HEK293T (cell line): Measurements from ENCODE around the gene FBXW7.
"Not testable (repeated sequence)": the region's sequence is repeated elsewhere in the genome, so short reads cannot be mapped to it uniquely, and the experiment has no call there.

ENCODE experiments used
- BHLHE40 ChIP-seq: fragments of 450-650 bp; IDR thresholded peaks from 2 replicates; pipeline ENCODE4 v1.6.1; 2016; ENCODE audit warnings: mild to moderate bottlenecking, moderate library complexity, borderline replicate concordance
- CTBP1 ChIP-seq: fragments of 450-650 bp; IDR thresholded peaks from 2 replicates; pipeline ENCODE4 v1.6.1; 2016; ENCODE audit warnings: borderline replicate concordance
- ELF4 ChIP-seq: fragments of 450-650 bp; IDR thresholded peaks from 2 replicates; pipeline ENCODE4 v1.6.1; 2017; ENCODE audit warnings: antibody characterized with exemption
- FOXA1 ChIP-seq: fragments of 450-650 bp; IDR thresholded peaks from 2 replicates; pipeline ENCODE4 v1.6.1; 2016; ENCODE audit warnings: mild to moderate bottlenecking
- FOXM1 ChIP-seq: fragments of 450-650 bp; IDR thresholded peaks from 2 replicates; pipeline ENCODE4 v1.6.1; 2017; ENCODE audit warnings: mild to moderate bottlenecking, borderline replicate concordance
- LEF1 ChIP-seq: fragments of 450-650 bp; IDR thresholded peaks from 2 replicates; pipeline ENCODE4 v1.6.1; 2017; ENCODE audit warnings: mild to moderate bottlenecking, borderline replicate concordance
- SP1 ChIP-seq: fragments of 450-650 bp; IDR thresholded peaks from 2 replicates; pipeline ENCODE4 v1.6.1; 2017
- TARDBP ChIP-seq: fragments of 450-650 bp; IDR thresholded peaks from 2 replicates; pipeline ENCODE4 v1.6.1; 2016
- ZNF384 ChIP-seq: fragments of 450-650 bp; IDR thresholded peaks from 2 replicates; pipeline ENCODE4 v1.6.1; 2016
- TF ChIP-seq, protein P1 (sequence below): fragments of 450-650 bp; IDR thresholded peaks from 2 replicates; pipeline ENCODE4 v1.6.1; 2016

- not testable (repeated sequence) for TF ChIP-seq ELF4, SP1, BHLHE40, LEF1, FOXA1, CTBP1, TARDBP, FOXM1, ZNF384
- TF ChIP-seq, protein P1, sequence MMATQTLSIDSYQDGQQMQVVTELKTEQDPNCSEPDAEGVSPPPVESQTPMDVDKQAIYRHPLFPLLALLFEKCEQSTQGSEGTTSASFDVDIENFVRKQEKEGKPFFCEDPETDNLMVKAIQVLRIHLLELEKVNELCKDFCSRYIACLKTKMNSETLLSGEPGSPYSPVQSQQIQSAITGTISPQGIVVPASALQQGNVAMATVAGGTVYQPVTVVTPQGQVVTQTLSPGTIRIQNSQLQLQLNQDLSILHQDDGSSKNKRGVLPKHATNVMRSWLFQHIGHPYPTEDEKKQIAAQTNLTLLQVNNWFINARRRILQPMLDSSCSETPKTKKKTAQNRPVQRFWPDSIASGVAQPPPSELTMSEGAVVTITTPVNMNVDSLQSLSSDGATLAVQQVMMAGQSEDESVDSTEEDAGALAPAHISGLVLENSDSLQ, result not testable (repeated sequence)
Measured at GRCh38 chr4:152550687-152551086, 14.8 kb upstream of the FBXW7 start.
